ENCODE data around the gene HSF2.

Gene HSF2

GRCh38 chr6:122399348-122400120 is at the start of gene HSF2:
Gene HSF2, plus strand, starts transcription at chr6:122399652. Its CDS starts 86 bp downstream, at chr6:122399738.
- peak; percentile 91 for DNase-seq (ENCODE audit: low read depth)

- DNase-seq (ENCODE audit: low read depth) = no peak
These were observed 46.3 kb upstream of the HSF2 start for GRCh38 chr6:122352981-122353664.

GRCh38 chr6:122360809-122361208 is 38.6 kb upstream of the HSF2 start:
- DNase-seq (ENCODE audit: low read depth) = no peak

- no peak for DNase-seq (ENCODE audit: low read depth)
These were observed 38.0 kb upstream of the HSF2 start for GRCh38 chr6:122361314-122361979.

- no peak for DNase-seq (ENCODE audit: low read depth)
These were observed 35.5 kb upstream of the HSF2 start for GRCh38 chr6:122363769-122364483.

- DNase-seq (ENCODE audit: low read depth) = no peak
These were observed 33.6 kb upstream of the HSF2 start for GRCh38 chr6:122365775-122366403.

- DNase-seq (ENCODE audit: low read depth) = no peak
These were observed 32.3 kb upstream of the HSF2 start for GRCh38 chr6:122367171-122367570.

GRCh38 chr6:122369536-122369935 is 29.9 kb upstream of the HSF2 start:
- DNase-seq (ENCODE audit: low read depth) = no peak

- no peak for DNase-seq (ENCODE audit: low read depth)
These were observed 26.8 kb upstream of the HSF2 start for GRCh38 chr6:122372647-122373046.

- DNase-seq (ENCODE audit: low read depth) = no peak
These were observed 25.1 kb upstream of the HSF2 start for GRCh38 chr6:122374307-122374706.

GRCh38 chr6:122376246-122376645 is 23.2 kb upstream of the HSF2 start:
- DNase-seq (ENCODE audit: low read depth) = no peak

GRCh38 chr6:122381494-122382265 is 17.8 kb upstream of the HSF2 start:
- DNase-seq (ENCODE audit: low read depth) = peak; percentile 52

- DNase-seq (ENCODE audit: low read depth) = no peak
These were observed 13.4 kb upstream of the HSF2 start for GRCh38 chr6:122385857-122386612.

GRCh38 chr6:122388945-122389344 is 10.5 kb upstream of the HSF2 start:
- DNase-seq (ENCODE audit: low read depth) = no peak

GRCh38 chr6:122389704-122390372 is 9.6 kb upstream of the HSF2 start:
- DNase-seq (ENCODE audit: low read depth) = no peak

- DNase-seq (ENCODE audit: low read depth) = no peak
These were observed 6.7 kb upstream of the HSF2 start for GRCh38 chr6:122392564-122393350.

GRCh38 chr6:122393351-122393896 is 6.0 kb upstream of the HSF2 start:
- no peak for DNase-seq (ENCODE audit: low read depth)

GRCh38 chr6:122394016-122394415 is 5.4 kb upstream of the HSF2 start:
- no peak for DNase-seq (ENCODE audit: low read depth)

GRCh38 chr6:122399055-122399347 is 451 bp upstream of the HSF2 start:
- no peak for DNase-seq (ENCODE audit: low read depth)
